ENCODE measurements around the gene CLEC3B.
A peak's percentile ranks its signal among the peaks of the same experiment; 100 is the strongest.

The CLEC3B gene

GRCh38 chr3:45003859-45004258 is 22.2 kb upstream of the CLEC3B start:
- no peak for DNase-seq

GRCh38 chr3:45007091-45007490 is 19.0 kb upstream of the CLEC3B start:
- DNase-seq, result no peak

- no peak for DNase-seq
These were observed 18.0 kb upstream of the CLEC3B start for GRCh38 chr3:45008117-45008516.

- DNase-seq, result no peak
These were observed 16.2 kb upstream of the CLEC3B start for GRCh38 chr3:45009868-45010267.

- DNase-seq, result no peak
These were observed 15.2 kb upstream of the CLEC3B start for GRCh38 chr3:45010811-45011333.

GRCh38 chr3:45011756-45012508 is 14.2 kb upstream of the CLEC3B start:
- no peak for DNase-seq

GRCh38 chr3:45012577-45012976 is 13.5 kb upstream of the CLEC3B start:
- DNase-seq, result no peak

GRCh38 chr3:45016916-45017315 is 9.2 kb upstream of the CLEC3B start:
- DNase-seq, result no peak

GRCh38 chr3:45017821-45018220 is 8.3 kb upstream of the CLEC3B start:
- DNase-seq, result no peak

- no peak for DNase-seq
These were observed 5.6 kb upstream of the CLEC3B start for GRCh38 chr3:45020534-45020933.

GRCh38 chr3:45021524-45022297 is 4.4 kb upstream of the CLEC3B start:
- no peak for DNase-seq

- DNase-seq, result no peak
These were observed 2.4 kb upstream of the CLEC3B start for GRCh38 chr3:45023675-45024074.

- no peak for DNase-seq
These were observed 1.4 kb upstream of the CLEC3B start for GRCh38 chr3:45024542-45025255.

- no peak for DNase-seq
These were observed 854 bp downstream of the CLEC3B start for GRCh38 chr3:45026957-45027356.

GRCh38 chr3:45027441-45027840 is 1.3 kb downstream of the CLEC3B start:
- DNase-seq, result no peak

GRCh38 chr3:45029216-45029615 is 3.1 kb downstream of the CLEC3B start:
- no peak for DNase-seq

- no peak for DNase-seq
These were observed 3.6 kb downstream of the CLEC3B start for GRCh38 chr3:45029661-45030060.

- no peak for DNase-seq
These were observed 5.4 kb downstream of the CLEC3B start for GRCh38 chr3:45031531-45031930.

GRCh38 chr3:45032113-45032512 is 6.0 kb downstream of the CLEC3B start:
- DNase-seq, result no peak

GRCh38 chr3:45033791-45034190 is 7.7 kb downstream of the CLEC3B start:
- no peak for DNase-seq

- DNase-seq, result peak; percentile 39
These were observed 8.6 kb downstream of the CLEC3B start for GRCh38 chr3:45034612-45035252.

GRCh38 chr3:45035441-45036301 is 9.6 kb downstream of the CLEC3B start:
- DNase-seq, result no peak

All from activated CD4-positive, CD25-positive, alpha-beta regulatory T cell treated with anti-CD3 and anti-CD28 coated beads, Interleukin-2, amount 50 U/mL, for 72 hours (primary cell).